Keratinocyte (primary cell): ENCODE data around the gene DLG5. TPM values are rescaled to one million over a fixed set of nuclear protein-coding genes. Genes with fewer than 3 reads are reported as not detected.

ENCODE experiments used
- DNase-seq: peaks from one replicate; pipeline ENCODE4 v3.0.0-alpha.2; 2011; ENCODE audit warnings: low read depth, missing footprints, low spot score
- FAIRE-seq: peaks from 2 replicates; lab custom pipeline; 2011; peaks lifted over from hg19 to GRCh38; lab: Jason Lieb, UNC
- H2AFZ ChIP-seq: 2 replicates; pipeline ENCODE4 v1.6.0; 2012; ENCODE audit warnings: low read length, control low read depth, inconsistent platforms; ENCODE audit not compliant: control insufficient read depth
- H3K27ac ChIP-seq: 2 replicates; pipeline ENCODE4 v1.5.1; 2011; ENCODE audit warnings: low read length; ENCODE audit not compliant: control insufficient read depth, insufficient read depth
- H3K27me3 ChIP-seq: 3 replicates; pipeline ENCODE4 v1.6.0; 2011; ENCODE audit warnings: low read length; ENCODE audit not compliant: control insufficient read depth, insufficient read depth; ENCODE audit errors: extremely low read depth
- H3K36me3 ChIP-seq, 2 experiments: 2 replicates in 1 of 2; 3 replicates in 1 of 2; pipeline ENCODE4 v1.5.1; 2011; ENCODE audit warnings: low read length in 2 of 2, mild to moderate bottlenecking in 1 of 2; ENCODE audit not compliant: control insufficient read depth in 2 of 2, insufficient read depth in 2 of 2; ENCODE audit errors: extremely low read depth in 1 of 2
- H3K4me1 ChIP-seq: 3 replicates; pipeline ENCODE4 v1.5.1; 2011; ENCODE audit warnings: low read length; ENCODE audit not compliant: control insufficient read depth, insufficient read depth; ENCODE audit errors: extremely low read depth
- H3K4me2 ChIP-seq: 3 replicates; pipeline ENCODE4 v1.6.0; 2011; ENCODE audit warnings: low read depth, low read length; ENCODE audit not compliant: control insufficient read depth, insufficient read depth; ENCODE audit errors: extremely low read depth
- H3K4me3 ChIP-seq, 3 experiments: fragments of 200-600 bp in 1 of 3; sonication (generic) in 1 of 3; 2 replicates in 2 of 3; 3 replicates in 1 of 3; pipeline ENCODE4 v1.5.1; 2011 to 2016; ENCODE audit warnings: low read length in 3 of 3, mild to moderate bottlenecking in 3 of 3, control low read depth in 2 of 3, inconsistent platforms in 1 of 3, low read depth in 1 of 3, mixed read lengths in 1 of 3, mixed run types in 1 of 3, moderate library complexity in 1 of 3; ENCODE audit not compliant: control insufficient read depth in 2 of 3, insufficient read depth in 2 of 3; ENCODE audit errors: extremely low read depth in 1 of 3
- H3K79me2 ChIP-seq: 2 replicates; pipeline ENCODE4 v1.6.0; 2012; ENCODE audit warnings: low read length; ENCODE audit not compliant: control insufficient read depth, insufficient read depth
- H3K9ac ChIP-seq: 3 replicates; pipeline ENCODE4 v1.6.0; 2011; ENCODE audit warnings: low read length; ENCODE audit not compliant: control insufficient read depth, insufficient read depth; ENCODE audit errors: extremely low read depth
- H3K9me1 ChIP-seq: 3 replicates; pipeline ENCODE4 v1.6.0; 2011; ENCODE audit warnings: low read length; ENCODE audit not compliant: control insufficient read depth, insufficient read depth; ENCODE audit errors: extremely low read depth
- H3K9me3 ChIP-seq: 2 replicates; pipeline ENCODE4 v1.5.1; 2012; ENCODE audit warnings: low read depth, low read length; ENCODE audit not compliant: control insufficient read depth
- H4K20me1 ChIP-seq: 3 replicates; pipeline ENCODE4 v1.6.0; 2011; ENCODE audit warnings: low read length; ENCODE audit not compliant: control insufficient read depth, insufficient read depth; ENCODE audit errors: extremely low read depth
- CTCF ChIP-seq, 3 experiments: IDR thresholded peaks in 1 of 3; conservative IDR thresholded peaks in 1 of 3; optimal IDR thresholded peaks in 1 of 3; 2 replicates in 2 of 3; 3 replicates in 1 of 3; pipeline versions ENCODE3 to v1.5.1; 2011; ENCODE audit warnings: low read length in 3 of 3, mild to moderate bottlenecking in 3 of 3, moderate library complexity in 2 of 3, control low read depth in 1 of 3, inconsistent platforms in 1 of 3; ENCODE audit not compliant: insufficient read depth in 2 of 3; ENCODE audit errors: extremely low read depth in 1 of 3
- EZH2 ChIP-seq: IDR thresholded peaks from one replicate; pipeline ENCODE4 v1.6.1; 2012; ENCODE audit warnings: inconsistent platforms, mild to moderate bottlenecking, low read length, moderate library complexity
- dilution Hi-C: fragments of 300-500 bp; cut with MboI; formaldehyde crosslinking; loops from one replicate; pipeline ENCODE4 v1.7.0; 2020; ENCODE audit warnings: low sequenced_read_pairs; ENCODE audit not compliant: extremely low pct_ligation_motif_present
- polyA plus RNA-seq, 5 experiments: library from polyadenylated mRNA; depleted of rRNA in 3 of 5; stranded (reverse) in 3 of 5; stranded (forward) in 1 of 5; unstranded in 1 of 5; fragments of >200 nt; gene quantifications; 1 replicate in 1 of 5; 2 replicates in 3 of 5; 3 replicates in 1 of 5; pipeline versions ENCODE4 v1.2.1 to v1.2.3, GENCODE V29; 2011 to 2012; ENCODE audit warnings: missing spikeins in 2 of 5, low read depth in 1 of 5, low replicate concordance in 1 of 5

Gene DLG5
- polyA plus RNA-seq, 1 donor (not counting 4 experiments of a cell fraction or from before 2014, with no cell fraction given), result 17.2 TPM

DNA sequence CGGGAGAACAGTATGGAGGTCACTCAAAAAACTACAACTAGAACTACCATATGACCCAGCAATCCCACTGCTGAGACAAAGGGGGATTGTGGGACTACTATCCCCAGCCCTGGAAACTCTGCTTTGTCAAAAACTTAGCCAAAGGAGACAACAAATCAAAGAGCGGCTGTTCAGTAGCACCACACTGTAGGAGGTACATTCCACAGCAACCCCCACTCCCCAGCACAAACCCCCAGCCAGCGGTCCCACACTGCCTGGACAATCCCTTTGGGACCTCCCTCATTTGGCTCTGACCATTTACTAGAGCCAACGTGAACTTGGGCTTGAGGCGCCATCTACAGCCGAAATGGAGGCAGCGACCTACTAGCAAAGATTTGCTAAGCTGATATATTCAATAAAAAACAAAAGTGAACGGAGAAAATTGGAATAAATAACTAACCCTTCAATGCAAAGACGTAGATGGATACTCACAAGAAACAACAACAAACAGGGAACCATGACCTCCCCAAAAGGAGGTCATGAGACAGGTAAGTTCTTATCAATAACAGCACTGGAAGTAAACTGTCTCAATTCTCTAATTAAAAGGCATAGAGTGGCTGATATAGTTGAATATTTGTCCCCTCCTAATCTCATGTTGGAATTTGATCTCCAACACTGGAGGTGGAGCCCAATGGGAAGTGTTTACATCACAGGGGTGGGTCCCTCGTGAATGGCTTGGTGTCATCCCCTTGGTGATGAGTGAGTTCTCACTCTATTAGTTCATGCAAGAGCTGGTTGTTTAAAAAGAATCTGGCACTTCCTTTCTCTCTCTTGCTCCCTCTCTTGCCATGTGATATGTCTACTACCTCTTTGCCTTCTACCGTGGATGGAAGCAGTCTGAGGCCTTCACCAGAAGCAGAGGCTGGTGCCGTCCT is 170.0 kb downstream of the DLG5 start:
- Histone ChIP-seq H3K36me3 (no peaks in the 10 kb centered on the region), H2AFZ (no peak overlapping the region), H3K79me2 (no peaks in the 10 kb centered on the region), H3K9me3 (no peaks in the 10 kb centered on the region), H3K27me3 (no peaks in the 10 kb centered on the region), H3K9ac (no peak overlapping the region), H4K20me1 (no peaks in the 10 kb centered on the region), H3K9me1 (no peaks in the 10 kb centered on the region), H3K4me1 (peaks cover 7% of the 10 kb centered on the region), H3K4me3 (no peak overlapping the region), H3K27ac (no peak overlapping the region), H3K4me2 (no peak overlapping the region)
- no peak for TF ChIP-seq EZH2
- peak; percentile 75 to 80 (median 80) for TF ChIP-seq CTCF (optimal IDR thresholded peaks at IDR 0.05 in 1 of 3, IDR thresholded peaks at IDR 0.05 in 1 of 3, conservative IDR thresholded peaks at IDR 0.05 in 1 of 3; ENCODE audit: extremely low read depth in 1 of 3, insufficient read depth in 2 of 3, low read length in 3 of 3)
- no peak for DNase-seq
- FAIRE-seq, result peak; percentile 90
- dilution Hi-C loops, result no loop called here

DNA sequence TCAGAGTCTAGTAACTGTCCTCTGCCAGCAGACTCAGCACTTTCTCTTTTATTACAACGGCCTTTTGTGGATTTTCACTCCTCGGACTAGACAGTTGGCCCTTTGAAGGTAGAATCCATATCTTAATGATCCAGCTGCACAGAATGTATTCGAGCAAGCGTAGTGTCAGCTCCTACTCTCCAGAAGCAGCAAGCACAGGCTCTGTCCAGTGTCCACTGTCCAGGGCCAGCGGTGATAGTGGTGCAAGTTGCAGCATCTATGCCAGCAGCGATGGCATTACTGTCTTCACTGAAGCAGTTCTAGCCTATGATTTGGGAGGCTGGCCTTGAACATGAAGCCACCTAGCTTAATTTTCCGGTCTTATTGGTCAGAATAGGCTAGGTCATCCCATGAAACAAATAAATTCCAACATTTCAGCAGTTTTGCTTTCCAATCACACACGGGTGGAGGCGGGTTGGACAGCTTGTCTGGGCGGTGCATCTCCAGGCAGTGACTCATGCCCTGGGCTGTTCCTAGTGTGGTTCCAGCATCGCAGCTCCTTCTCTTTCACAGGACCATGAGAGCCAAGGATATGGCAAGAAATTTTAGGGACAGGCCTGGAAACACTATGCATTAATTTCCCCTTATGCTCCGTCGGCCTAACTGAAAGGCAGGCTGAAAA is 180.4 kb downstream of the DLG5 start:
- Histone ChIP-seq H4K20me1 (no peaks in the 10 kb centered on the region), H3K27ac (no peak overlapping the region), H3K4me1 (peaks cover 18% of the 10 kb centered on the region), H3K4me2 (peak overlapping the region; percentile 53), H3K79me2 (no peaks in the 10 kb centered on the region), H3K9me3 (no peaks in the 10 kb centered on the region), H3K4me3 (no peak overlapping the region), H2AFZ (peak overlapping the region; percentile 49), H3K27me3 (no peaks in the 10 kb centered on the region), H3K9me1 (no peaks in the 10 kb centered on the region), H3K36me3 (no peaks in the 10 kb centered on the region), H3K9ac (no peak overlapping the region)
- dilution Hi-C loops, result no loop called here
- DNase-seq (no peak), FAIRE-seq (peak; percentile 97)
- TF ChIP-seq EZH2 (no peak), CTCF (optimal IDR thresholded peaks at IDR 0.05 in 1 of 3, IDR thresholded peaks at IDR 0.05 in 1 of 3, conservative IDR thresholded peaks at IDR 0.05 in 1 of 3; ENCODE audit: extremely low read depth in 1 of 3, insufficient read depth in 2 of 3, low read length in 3 of 3) (no peak)
